CD1c-positive myeloid dendritic cell (primary cell): ENCODE measurements around the gene RTN4IP1.

Experiments
- DNase-seq: peaks from one replicate; pipeline ENCODE4 v3.0.0-alpha.2; 2016; ENCODE audit errors: extremely low spot score

Gene RTN4IP1

GRCh38 chr6:106546691-106547414 is 82.4 kb downstream of the RTN4IP1 start:
- DNase-seq = peak; percentile 85

- DNase-seq = peak; percentile 32
Measured at GRCh38 chr6:106546261-106546690, 83.0 kb downstream of the RTN4IP1 start.

- DNase-seq = no peak
Measured at GRCh38 chr6:106540907-106541306, 88.4 kb downstream of the RTN4IP1 start.

- no peak for DNase-seq
Measured at GRCh38 chr6:106540432-106540831, 88.9 kb downstream of the RTN4IP1 start.

- peak; percentile 56 for DNase-seq
Measured at GRCh38 chr6:106539936-106540335, 89.4 kb downstream of the RTN4IP1 start.

- DNase-seq = peak; percentile 66
Measured at GRCh38 chr6:106538145-106538544, 91.2 kb downstream of the RTN4IP1 start.

GRCh38 chr6:106537662-106538061 is 91.6 kb downstream of the RTN4IP1 start:
- no peak for DNase-seq

GRCh38 chr6:106536851-106537250 is 92.4 kb downstream of the RTN4IP1 start:
- DNase-seq = peak; percentile 40

GRCh38 chr6:106536357-106536756 is 92.9 kb downstream of the RTN4IP1 start:
- DNase-seq = no peak

GRCh38 chr6:106535012-106535411 is 94.3 kb downstream of the RTN4IP1 start:
- DNase-seq = no peak

GRCh38 chr6:106534564-106534982 is 94.7 kb downstream of the RTN4IP1 start:
- no peak for DNase-seq

- DNase-seq = no peak
Measured at GRCh38 chr6:106534004-106534403, 95.3 kb downstream of the RTN4IP1 start.

GRCh38 chr6:106533054-106533453 is 96.2 kb downstream of the RTN4IP1 start:
- no peak for DNase-seq

GRCh38 chr6:106530502-106530901 is 98.8 kb downstream of the RTN4IP1 start:
- DNase-seq = no peak

GRCh38 chr6:106530026-106530425 is 99.3 kb downstream of the RTN4IP1 start:
- DNase-seq = no peak

- DNase-seq = no peak
Measured at GRCh38 chr6:106529438-106529837, 99.9 kb downstream of the RTN4IP1 start.

GRCh38 chr6:106528521-106528920 is 100.8 kb downstream of the RTN4IP1 start:
- no peak for DNase-seq

GRCh38 chr6:106527979-106528378 is 101.3 kb downstream of the RTN4IP1 start:
- no peak for DNase-seq

- no peak for DNase-seq
Measured at GRCh38 chr6:106527117-106527516, 102.2 kb downstream of the RTN4IP1 start.

GRCh38 chr6:106525882-106526275 is 103.4 kb downstream of the RTN4IP1 start:
- DNase-seq = no peak

GRCh38 chr6:106525107-106525881 is 104.0 kb downstream of the RTN4IP1 start:
- no peak for DNase-seq

GRCh38 chr6:106522562-106523250 is 106.6 kb downstream of the RTN4IP1 start:
- peak; percentile 66 for DNase-seq
